Esophagus (tissue), 2 donors: Measurements from ENCODE around the gene RPL36AL. TPM values are rescaled to one million over a fixed set of nuclear protein-coding genes. Genes with fewer than 3 reads are reported as not detected.

Experiments used
- H3K27ac ChIP-seq, 2 donors: one replicate each; pipeline ENCODE4 v1.5.1; 2013; ENCODE audit warnings: low read depth in 2 of 2, mild to moderate bottlenecking in 2 of 2, inconsistent platforms in 1 of 2, low read length in 1 of 2, moderate library complexity in 1 of 2
- H3K27me3 ChIP-seq, 2 donors: one replicate each; pipeline ENCODE4 v1.6.1; 2013; ENCODE audit warnings: low read length in 2 of 2, control low read depth in 1 of 2, mild to moderate bottlenecking in 1 of 2; ENCODE audit not compliant: insufficient read depth in 2 of 2, control insufficient read depth in 1 of 2
- H3K36me3 ChIP-seq, 2 donors: one replicate each; pipeline ENCODE4 v1.6.1; 2013; ENCODE audit warnings: low read length in 1 of 2; ENCODE audit not compliant: control insufficient read depth in 2 of 2, insufficient read depth in 2 of 2
- H3K4me1 ChIP-seq, 2 donors: one replicate each; pipeline ENCODE4 v1.6.1; 2013; ENCODE audit warnings: low read length in 1 of 2; ENCODE audit not compliant: control insufficient read depth in 2 of 2, insufficient read depth in 2 of 2
- H3K4me3 ChIP-seq, 2 donors: one replicate each; pipeline ENCODE4 v1.5.1; 2013; ENCODE audit warnings: low read length in 2 of 2, mild to moderate bottlenecking in 2 of 2, low read depth in 1 of 2, moderate library complexity in 1 of 2
- H3K9me3 ChIP-seq, 2 donors: one replicate each; pipeline ENCODE4 v1.6.1; 2013; ENCODE audit warnings: mild to moderate bottlenecking in 2 of 2, low read depth in 1 of 2, low read length in 1 of 2, moderate library complexity in 1 of 2; ENCODE audit not compliant: control insufficient read depth in 2 of 2, insufficient read depth in 1 of 2
- WGBS, 2 donors: extraction: QIAGEN DNeasy Blood & Tissue Kit; methylation state at CpG; one replicate each; pipeline ENCODE4 v1.1.7; 2013; 5-methylcytosine and 5-hydroxymethylcytosine counted together
- polyA plus RNA-seq, 2 donors: library from polyadenylated mRNA; stranded (reverse); fragments of 200-250 nt; gene quantifications; one replicate each; pipeline ENCODE4 v1.2.3, GENCODE V29; 2013
- donor health status: healthy with polysubstance abuse.
- donor health status: Bipolar disorder and iron deficiency.

RPL36AL gene
- polyA plus RNA-seq, 2 donors = 405 to 519 TPM

DNA sequence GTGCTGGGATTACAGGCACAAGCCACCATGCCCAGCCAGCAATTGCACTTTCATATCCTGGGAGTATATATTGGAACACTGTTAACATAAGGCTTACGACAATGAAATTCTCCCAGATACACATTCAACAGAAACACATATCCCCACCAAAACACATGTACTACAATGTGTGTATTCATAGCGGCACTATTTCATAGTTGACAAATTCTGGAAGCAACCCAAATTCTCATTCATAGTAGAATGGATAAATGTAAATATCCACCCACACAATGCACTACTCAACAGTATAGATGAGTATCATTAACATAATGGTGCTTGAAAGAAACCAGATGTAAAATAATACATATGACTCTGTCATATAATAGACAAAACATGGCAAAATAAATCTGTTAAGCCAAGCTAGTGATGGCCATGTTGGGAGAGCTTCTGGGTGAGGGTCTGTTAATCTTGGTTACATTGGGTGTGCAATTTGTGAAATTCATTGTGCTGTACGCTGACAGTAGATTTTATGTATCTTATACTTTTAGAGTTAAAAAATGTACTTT is 17.2 kb upstream of the RPL36AL start:
- H3K4me1 ChIP-seq = no peaks in the 10 kb centered on the region
- H3K36me3 ChIP-seq = no peaks in the 10 kb centered on the region
- H3K4me3 ChIP-seq = no peak overlapping the region
- H3K27ac ChIP-seq = no peak overlapping the region
- H3K27me3 ChIP-seq = no peaks in the 10 kb centered on the region
- 77 to 88% methylated on average over 3 of the region's 3 CpGs for WGBS, 2 donors
- no peaks in the 10 kb centered on the region for H3K9me3 ChIP-seq

DNA sequence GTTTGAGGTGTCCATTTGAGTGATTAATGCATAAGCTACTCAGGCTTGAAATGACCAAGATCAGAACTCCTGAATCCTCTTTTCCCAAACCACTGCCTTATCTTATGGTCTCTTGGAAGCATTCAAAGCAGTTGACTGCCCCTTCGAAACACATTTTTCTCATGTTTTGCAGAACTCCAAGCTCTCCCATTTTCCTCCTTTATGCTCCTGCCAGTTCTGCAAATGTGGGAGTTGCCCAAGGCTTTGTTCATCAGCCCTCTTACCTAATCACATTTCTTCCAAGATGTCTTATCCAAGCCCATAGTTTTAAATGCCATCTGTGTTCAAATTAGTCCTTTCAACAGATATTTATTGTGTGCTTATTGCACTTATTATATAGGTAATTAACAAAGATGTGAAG is 16.4 kb upstream of the RPL36AL start:
- no peaks in the 10 kb centered on the region for H3K27me3 ChIP-seq
- H3K4me3 ChIP-seq = no peak overlapping the region
- H3K36me3 ChIP-seq = no peaks in the 10 kb centered on the region
- no peaks in the 10 kb centered on the region for H3K9me3 ChIP-seq
- 90 to 93% methylated on average over 1 of the region's 1 CpG for WGBS, 2 donors
- H3K4me1 ChIP-seq = no peaks in the 10 kb centered on the region
- no peak overlapping the region for H3K27ac ChIP-seq

DNA sequence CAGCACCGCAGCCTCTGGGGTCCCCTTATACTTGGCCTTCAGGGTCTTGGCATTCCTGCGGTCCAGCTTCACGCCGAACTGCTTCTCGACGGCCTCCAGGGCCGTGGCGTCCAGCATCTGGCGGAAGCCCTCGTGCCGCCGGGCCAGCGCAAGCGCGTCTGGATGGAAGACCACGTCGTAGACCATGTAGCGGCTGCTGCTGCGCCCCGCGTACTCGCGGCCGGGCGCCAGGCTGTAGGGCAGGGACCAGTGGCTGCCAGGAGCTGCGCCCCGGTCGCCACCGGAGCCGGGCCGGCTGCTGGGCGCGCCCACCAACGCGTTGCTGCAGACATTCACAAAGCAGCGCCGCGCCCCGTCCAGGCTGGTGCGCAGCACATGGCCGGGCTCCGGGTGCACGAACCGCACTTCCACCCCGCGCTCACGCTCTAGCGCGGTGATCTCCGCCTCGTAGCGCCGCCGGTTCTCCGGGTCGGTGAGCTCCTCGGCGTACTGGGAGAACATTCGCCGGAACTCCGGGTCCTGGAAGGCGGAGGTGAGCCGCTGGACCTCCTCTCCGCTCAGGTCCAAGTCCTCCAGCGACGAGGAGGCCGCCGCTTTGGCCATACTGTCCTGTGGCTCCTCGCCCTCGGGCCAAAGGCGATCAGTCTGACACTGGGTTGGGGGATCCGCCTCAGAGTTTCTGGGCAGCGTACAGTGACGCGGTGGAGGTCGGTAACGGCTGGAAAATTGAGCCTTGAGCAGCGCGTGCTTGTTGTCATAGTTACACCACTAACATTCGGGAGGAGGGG is 14.3 kb upstream of the RPL36AL start, which contains the start of gene DNAAF2:
Gene DNAAF2 (minus strand): TSS at position 698 of the 788 bp plus-strand sequence. CDS start 95 bp downstream, at position 603.
- no peaks in the 10 kb centered on the region for H3K9me3 ChIP-seq
- H3K4me1 ChIP-seq = no peaks in the 10 kb centered on the region
- peak within 1 kb of the TSS; percentile 97 to 98 for H3K27ac ChIP-seq
- H3K27me3 ChIP-seq = no peaks in the 10 kb centered on the region
- no peaks in the 10 kb centered on the region for H3K36me3 ChIP-seq
- H3K4me3 ChIP-seq = peak within 1 kb of the TSS; percentile 75 to 81
- 0% methylated on average over 73 to 80 of the region's 80 CpGs for WGBS, 2 donors

DNA sequence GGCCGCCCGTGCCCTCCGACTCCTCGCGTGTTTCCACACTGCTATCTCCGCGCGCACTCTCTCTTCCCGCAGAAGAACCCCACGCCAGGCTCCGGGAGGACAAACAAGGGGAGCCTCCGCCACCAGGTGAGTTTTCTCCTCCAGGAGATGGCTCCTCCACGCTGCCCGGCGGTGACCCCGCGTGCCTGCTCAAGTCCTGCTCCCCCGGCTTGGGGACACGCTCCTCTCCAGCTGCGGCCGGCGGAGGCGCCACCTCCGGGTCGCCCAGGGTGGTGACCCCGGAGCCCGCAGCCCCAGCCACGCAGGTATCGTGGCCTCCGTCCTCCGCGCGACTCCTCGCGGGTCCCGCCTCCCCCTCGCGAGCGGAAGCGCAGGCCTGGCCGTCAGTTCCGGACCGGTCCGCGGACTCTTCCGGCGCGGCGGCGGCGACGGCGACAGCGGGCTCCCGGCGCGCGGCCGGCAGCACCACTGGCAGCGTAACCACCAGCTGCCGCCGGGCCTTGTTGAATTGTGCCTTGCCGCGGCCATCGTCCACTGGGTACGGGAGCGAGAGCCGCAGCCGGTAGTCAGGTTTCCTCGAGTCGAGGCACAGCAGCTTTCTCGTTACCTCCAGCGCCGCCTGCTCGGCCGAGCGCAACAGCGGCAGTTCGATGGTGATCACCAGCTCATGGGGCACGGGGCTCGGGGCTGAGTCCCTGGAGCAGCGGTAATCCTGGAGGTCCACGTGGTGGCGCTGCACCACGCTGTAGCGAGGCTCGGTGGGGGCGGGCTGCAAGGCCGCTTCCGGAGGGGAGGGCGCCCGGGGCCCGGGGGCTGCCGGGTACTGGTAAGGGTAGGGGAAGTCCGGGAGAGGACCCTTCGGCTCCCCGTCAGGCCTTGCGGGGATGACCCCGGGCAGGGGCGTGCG is 13.5 kb upstream of the RPL36AL start:
- H3K27me3 ChIP-seq = no peaks in the 10 kb centered on the region
- WGBS, 2 donors = 0 to 1% methylated on average over 84 to 101 of the region's 101 CpGs
- no peaks in the 10 kb centered on the region for H3K36me3 ChIP-seq
- H3K4me1 ChIP-seq = no peaks in the 10 kb centered on the region
- H3K4me3 ChIP-seq = peak overlapping the region; percentile 75 to 81
- H3K27ac ChIP-seq = peak overlapping the region; percentile 97 to 98
- no peaks in the 10 kb centered on the region for H3K9me3 ChIP-seq

DNA sequence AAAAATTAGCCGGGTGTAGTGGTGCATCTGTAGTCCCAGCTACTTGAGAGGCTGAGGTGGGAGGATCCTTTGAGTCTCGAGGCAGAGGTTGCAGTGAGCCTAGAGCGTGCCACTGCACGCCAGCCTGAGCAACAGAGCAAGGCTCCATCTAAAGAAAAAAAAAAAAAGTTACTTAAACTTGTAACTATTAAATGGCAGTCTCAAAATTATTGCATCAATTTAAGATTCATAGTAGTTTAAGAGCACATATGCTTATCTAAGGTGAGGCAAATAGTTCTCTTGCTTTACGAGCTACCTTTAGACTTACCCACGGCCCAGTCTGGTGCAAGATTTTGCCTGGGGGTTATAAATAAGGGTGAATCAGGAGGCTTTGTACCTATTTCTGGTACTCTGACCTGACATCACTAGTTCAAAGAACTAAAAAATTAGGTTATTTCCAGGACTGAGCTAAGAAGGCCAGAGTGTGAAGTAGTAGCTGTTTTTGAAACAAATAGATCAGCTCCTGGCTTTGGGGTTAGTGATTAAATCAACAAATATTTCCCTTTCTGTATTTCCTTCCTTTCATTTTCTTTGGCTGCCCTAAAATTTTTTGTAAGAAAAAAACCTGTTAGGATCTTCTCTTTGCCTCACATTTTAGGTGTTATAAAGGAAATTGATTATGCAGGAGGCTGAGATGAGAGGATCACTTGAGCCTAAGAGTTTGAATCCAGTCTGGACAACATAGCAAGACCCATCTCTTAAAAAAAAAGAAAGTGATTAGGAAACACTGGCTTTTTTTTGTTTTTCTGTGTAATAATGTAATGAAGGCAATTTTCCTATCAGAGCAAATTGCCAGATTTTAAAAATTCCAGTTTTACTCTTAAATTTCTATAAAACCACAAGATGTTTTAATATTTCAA is 3.8 kb upstream of the RPL36AL start:
- no peak overlapping the region for H3K4me3 ChIP-seq
- no peak overlapping the region for H3K27ac ChIP-seq
- H3K4me1 ChIP-seq = peaks cover 0 to 8% of the 10 kb centered on the region in 2 donors
- no peaks in the 10 kb centered on the region for H3K27me3 ChIP-seq
- no peaks in the 10 kb centered on the region for H3K9me3 ChIP-seq
- peaks cover 0 to 4% of the 10 kb centered on the region in 2 donors for H3K36me3 ChIP-seq
- 41 to 47% methylated on average over 6 of the region's 6 CpGs for WGBS, 2 donors

DNA sequence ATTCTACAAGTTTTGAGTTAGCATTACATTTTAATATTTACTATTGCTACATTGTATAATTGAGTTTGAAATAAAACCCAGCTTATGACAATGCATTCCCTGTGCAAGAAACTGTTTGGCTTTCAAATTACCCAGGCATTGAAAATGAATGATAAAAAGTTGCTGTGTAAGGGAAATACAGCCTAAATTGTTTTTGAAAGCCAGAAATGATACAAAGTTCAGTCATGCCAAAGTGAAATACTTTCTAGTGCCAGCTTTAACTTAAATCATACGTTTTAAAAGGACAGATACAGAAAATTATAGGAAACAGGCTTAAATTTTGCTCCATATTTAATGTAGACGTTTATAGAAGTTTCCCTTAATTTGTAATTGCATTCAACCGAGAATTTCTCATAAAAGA is 3.0 kb upstream of the RPL36AL start:
- Histone ChIP-seq H3K9me3 (no peaks in the 10 kb centered on the region), H3K36me3 (peaks cover 0 to 4% of the 10 kb centered on the region in 2 donors), H3K4me3 (no peak overlapping the region), H3K27me3 (no peaks in the 10 kb centered on the region), H3K27ac (no peak overlapping the region), H3K4me1 (peaks cover 0 to 8% of the 10 kb centered on the region in 2 donors)
- WGBS, 2 donors = 36 to 45% methylated on average over 3 of the region's 3 CpGs

DNA sequence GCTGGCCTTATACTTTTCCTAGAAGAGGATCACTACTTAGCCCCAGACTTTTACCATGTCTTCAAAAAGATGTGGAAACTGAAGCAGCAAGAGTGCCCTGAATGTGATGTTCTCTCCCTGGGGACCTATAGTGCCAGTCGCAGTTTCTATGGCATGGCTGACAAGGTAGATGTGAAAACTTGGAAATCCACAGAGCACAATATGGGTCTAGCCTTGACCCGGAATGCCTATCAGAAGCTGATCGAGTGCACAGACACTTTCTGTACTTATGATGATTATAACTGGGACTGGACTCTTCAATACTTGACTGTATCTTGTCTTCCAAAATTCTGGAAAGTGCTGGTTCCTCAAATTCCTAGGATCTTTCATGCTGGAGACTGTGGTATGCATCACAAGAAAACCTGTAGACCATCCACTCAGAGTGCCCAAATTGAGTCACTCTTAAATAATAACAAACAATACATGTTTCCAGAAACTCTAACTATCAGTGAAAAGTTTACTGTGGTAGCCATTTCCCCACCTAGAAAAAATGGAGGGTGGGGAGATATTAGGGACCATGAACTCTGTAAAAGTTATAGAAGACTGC is 1.7 kb upstream of the RPL36AL start:
- H3K4me3 ChIP-seq = peak overlapping the region in 1 of 2 donors; percentile 84
- H3K9me3 ChIP-seq = no peaks in the 10 kb centered on the region
- 37 to 55% methylated on average over 3 of the region's 3 CpGs for WGBS, 2 donors
- no peaks in the 10 kb centered on the region for H3K27me3 ChIP-seq
- H3K4me1 ChIP-seq = peaks cover 0 to 8% of the 10 kb centered on the region in 2 donors
- peaks cover 0 to 4% of the 10 kb centered on the region in 2 donors for H3K36me3 ChIP-seq
- H3K27ac ChIP-seq = peak overlapping the region in 1 of 2 donors; percentile 9

DNA sequence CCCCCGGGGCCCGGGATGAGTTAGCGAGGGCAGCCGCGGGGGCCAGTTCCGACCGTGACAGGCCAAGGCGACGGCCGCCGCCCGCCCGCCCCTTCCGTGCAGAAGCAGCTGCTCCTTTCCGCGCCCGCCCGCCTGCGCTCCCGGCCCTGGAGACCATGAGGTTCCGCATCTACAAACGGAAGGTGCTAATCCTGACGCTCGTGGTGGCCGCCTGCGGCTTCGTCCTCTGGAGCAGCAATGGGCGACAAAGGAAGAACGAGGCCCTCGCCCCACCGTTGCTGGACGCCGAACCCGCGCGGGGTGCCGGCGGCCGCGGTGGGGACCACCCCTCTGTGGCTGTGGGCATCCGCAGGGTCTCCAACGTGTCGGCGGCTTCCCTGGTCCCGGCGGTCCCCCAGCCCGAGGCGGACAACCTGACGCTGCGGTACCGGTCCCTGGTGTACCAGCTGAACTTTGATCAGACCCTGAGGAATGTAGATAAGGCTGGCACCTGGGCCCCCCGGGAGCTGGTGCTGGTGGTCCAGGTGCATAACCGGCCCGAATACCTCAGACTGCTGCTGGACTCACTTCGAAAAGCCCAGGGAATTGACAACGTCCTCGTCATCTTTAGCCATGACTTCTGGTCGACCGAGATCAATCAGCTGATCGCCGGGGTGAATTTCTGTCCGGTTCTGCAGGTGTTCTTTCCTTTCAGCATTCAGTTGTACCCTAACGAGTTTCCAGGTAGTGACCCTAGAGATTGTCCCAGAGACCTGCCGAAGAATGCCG is 872 bp upstream of the RPL36AL start:
- H3K4me1 ChIP-seq = peaks cover 0 to 8% of the 10 kb centered on the region in 2 donors

More for the DNA sequence above, 872 bp upstream of the RPL36AL start:
- H3K36me3 ChIP-seq = peaks cover 0 to 1% of the 10 kb centered on the region in 2 donors
- H3K4me3 ChIP-seq = peak overlapping the region; percentile 84 to 94
- H3K9me3 ChIP-seq = no peaks in the 10 kb centered on the region
- H3K27ac ChIP-seq = peak overlapping the region; percentile 92 to 100
- H3K27me3 ChIP-seq = no peaks in the 10 kb centered on the region
- WGBS, 2 donors = 1 to 2% methylated on average over 60 to 65 of the region's 65 CpGs
